GM20000 (cell line): Measurements from ENCODE around the gene HLA-C.

ENCODE experiments used
- DNase-seq: peaks from one replicate; pipeline ENCODE4 v3.0.0; 2012; ENCODE audit warnings: low spot score
- CTCF ChIP-seq: IDR thresholded peaks from 2 replicates; pipeline ENCODE4 v1.5.1; 2012; ENCODE audit warnings: mild to moderate bottlenecking, control low read depth; ENCODE audit errors: extremely low read depth, missing control alignments

Gene HLA-C

GRCh38 chr6:31271641-31272357 is at the start of gene HLA-C:
Gene HLA-C, minus strand, starts transcription at chr6:31272092. Its CDS starts 21 bp downstream, at chr6:31272071.
- TF ChIP-seq CTCF: no peak
- peak; percentile 94 for DNase-seq

DNA sequence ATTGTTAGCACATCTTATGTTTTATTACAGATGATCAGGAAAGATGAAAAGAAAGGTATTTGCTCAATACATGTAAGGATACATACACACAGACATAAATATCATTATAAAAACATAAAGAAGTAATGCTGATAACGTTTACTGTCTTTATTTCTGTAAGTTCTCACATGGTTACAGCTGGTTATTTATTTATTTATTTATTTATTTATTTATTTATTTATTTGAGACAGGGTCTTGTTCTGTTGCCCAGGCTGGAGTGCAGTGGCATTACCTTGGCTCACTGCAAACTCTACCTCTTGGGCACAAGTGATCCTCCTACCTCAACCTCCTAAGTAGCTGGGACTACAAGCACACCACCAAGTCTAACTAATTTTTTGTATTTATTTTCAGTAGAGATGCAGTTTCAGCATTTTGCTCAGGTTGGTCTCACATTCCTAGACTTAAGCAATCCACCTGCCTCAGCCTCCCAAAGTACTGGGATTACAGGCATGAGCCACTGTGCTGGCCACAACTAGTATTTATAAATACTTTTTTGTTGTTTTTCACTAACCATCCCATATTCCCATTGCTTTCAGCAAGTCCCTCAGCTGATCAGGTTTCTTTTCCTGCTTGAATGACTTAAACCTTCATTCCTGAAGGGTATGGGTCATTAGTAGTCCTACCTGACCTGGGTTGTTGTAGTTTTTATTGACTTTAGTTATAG is 49.3 kb upstream of the HLA-C start:
- TF ChIP-seq CTCF: no peak

DNA sequence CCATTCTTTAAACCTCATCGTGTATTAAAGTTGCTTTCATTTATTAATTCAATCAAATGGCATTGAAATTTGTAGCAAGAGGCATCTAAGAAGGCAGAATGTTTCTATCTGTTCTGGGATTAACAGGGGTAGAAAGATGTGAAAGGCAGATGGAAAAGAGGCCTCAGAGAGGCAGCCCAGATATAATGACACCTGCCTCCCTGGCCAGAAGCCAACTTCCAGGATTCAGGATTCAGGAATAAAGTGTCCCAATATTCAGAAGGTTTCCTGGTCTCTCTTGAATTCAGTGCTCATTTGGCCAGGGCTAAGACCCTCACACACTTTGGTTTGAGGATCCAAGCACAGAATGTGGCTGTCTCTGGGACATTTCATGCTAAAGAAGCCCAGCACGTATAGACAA is 45.1 kb upstream of the HLA-C start:
- DNase-seq: no peak
- no peak for TF ChIP-seq CTCF

More for the DNA sequence above, 49.3 kb upstream of the HLA-C start:
- DNase-seq: no peak

- DNase-seq: no peak
- no peak for TF ChIP-seq CTCF
Observed at GRCh38 chr6:31309641-31310040, 37.7 kb upstream of the HLA-C start.

- no peak for TF ChIP-seq CTCF
- DNase-seq: no peak
Observed at GRCh38 chr6:31308845-31309175, 36.9 kb upstream of the HLA-C start.

DNA sequence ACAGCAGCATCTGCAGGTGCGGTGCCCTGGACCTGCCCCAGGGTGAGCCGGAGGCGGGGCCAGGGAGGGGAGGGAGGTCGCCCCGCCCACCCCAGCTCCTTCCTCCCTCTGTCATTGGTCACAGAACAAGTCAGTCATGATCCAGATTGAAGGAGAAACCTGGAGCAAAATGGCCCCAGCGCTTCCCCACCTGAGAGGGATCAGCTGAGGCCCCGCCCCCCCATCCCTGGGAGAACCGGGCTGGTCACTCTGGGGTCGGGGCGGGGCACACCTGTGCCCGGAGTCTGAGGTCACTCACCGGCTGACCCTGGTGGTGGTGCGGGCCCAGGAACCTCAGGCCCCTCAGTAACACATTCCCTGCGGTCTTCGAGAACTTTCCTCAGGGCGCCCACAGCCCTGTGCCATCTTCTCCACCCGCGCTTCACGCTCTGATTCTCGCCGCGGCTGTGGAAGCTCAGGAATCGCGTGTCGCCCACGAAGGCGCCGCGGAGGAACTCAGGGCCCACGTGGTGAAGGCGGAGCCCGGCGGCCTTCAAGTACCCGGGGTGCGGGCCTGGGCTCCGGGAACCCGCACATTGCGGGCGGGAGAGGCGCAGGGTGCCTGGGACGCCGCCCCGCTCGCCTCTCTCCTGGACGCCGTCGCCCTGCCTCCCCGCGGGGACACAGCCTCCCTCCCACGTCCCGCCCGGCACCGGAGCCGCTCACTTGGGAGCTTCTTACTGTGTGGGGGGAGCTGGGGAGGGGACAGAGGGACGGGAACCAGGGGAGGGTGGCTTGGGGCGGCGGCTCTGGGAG is 36.4 kb upstream of the HLA-C start:
- DNase-seq: peak; percentile 81
- TF ChIP-seq CTCF: no peak

DNA sequence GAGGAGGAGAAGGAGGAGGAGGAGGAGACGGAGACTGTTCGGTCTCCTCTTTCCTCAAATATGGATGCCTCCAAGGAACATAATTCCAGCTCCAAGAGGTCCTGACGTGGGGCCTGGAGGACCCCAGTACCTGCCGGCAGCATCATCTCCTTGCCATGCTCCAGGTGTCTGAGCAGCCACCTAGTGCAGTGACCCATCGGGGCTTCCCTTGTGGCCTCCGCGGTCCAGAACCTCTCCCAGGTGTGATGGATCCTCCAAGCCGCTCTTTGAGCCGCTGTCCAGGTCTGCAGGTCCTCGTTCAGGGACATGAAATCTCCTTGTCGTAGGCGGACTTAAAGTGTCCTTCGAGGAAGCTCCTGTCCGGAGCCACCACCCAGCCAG is 35.8 kb upstream of the HLA-C start:
- no peak for TF ChIP-seq CTCF

More for the DNA sequence above, 35.8 kb upstream of the HLA-C start:
- no peak for DNase-seq
